SU-DHL-6 (cell line): ENCODE results near the gene SLX4IP.

Experiments used
- H2AFZ ChIP-seq: fragments of 200-600 bp; sonication (generic); 2 replicates; pipeline ENCODE4 v1.6.1; 2014; ENCODE audit warnings: low read depth, mild to moderate bottlenecking, moderate library complexity, mixed read lengths, antibody characterized with exemption, low read length; ENCODE audit not compliant: severe bottlenecking
- H3F3A ChIP-seq: fragments of 200-600 bp; shearing (Covaris generic); 2 replicates; pipeline ENCODE4 v1.6.0; 2016; ENCODE audit warnings: antibody characterized with exemption, mild to moderate bottlenecking; ENCODE audit not compliant: insufficient read depth
- H3K27ac ChIP-seq: fragments of 200-600 bp; sonication (generic); 2 replicates; pipeline ENCODE4 v1.5.1; 2016; ENCODE audit warnings: low read depth, mild to moderate bottlenecking, low read length, moderate library complexity, mixed read lengths
- H3K27me3 ChIP-seq: fragments of 200-600 bp; sonication (generic), shearing (Covaris generic); 2 replicates; pipeline ENCODE4 v1.6.0; 2014; ENCODE audit warnings: mild to moderate bottlenecking, low read length
- H3K36me3 ChIP-seq: fragments of 200-600 bp; sonication (generic); 2 replicates; pipeline ENCODE4 v1.6.1; 2014; ENCODE audit warnings: mild to moderate bottlenecking, low read length, mixed read lengths
- H3K4me2 ChIP-seq: fragments of 300-600, 200-600 bp; shearing (Covaris generic), sonication (generic); 2 replicates; pipeline ENCODE4 v1.6.0; 2014; ENCODE audit warnings: low read length, low read depth, mild to moderate bottlenecking; ENCODE audit not compliant: poor library complexity, severe bottlenecking
- H3K4me3 ChIP-seq: fragments of 200-600 bp; sonication (generic); 2 replicates; pipeline ENCODE4 v1.5.1; 2014; ENCODE audit warnings: antibody characterized with exemption, low read length, mild to moderate bottlenecking, mixed read lengths; ENCODE audit not compliant: insufficient read depth, poor library complexity, severe bottlenecking
- H3K79me2 ChIP-seq: fragments of 200-600 bp; sonication (generic); 2 replicates; pipeline ENCODE4 v1.6.1; 2014; ENCODE audit warnings: mild to moderate bottlenecking, low read length, moderate library complexity; ENCODE audit not compliant: insufficient read depth
- H3K9ac ChIP-seq: fragments of 200-600 bp; sonication (generic); 2 replicates; pipeline ENCODE4 v1.7.0; 2014; ENCODE audit warnings: mild to moderate bottlenecking, low read length
- H3K9me2 ChIP-seq: fragments of 200-600 bp; sonication (generic); replicated peaks from 2 replicates; pipeline ENCODE4 v1.6.1; 2014; ENCODE audit warnings: low read length; ENCODE audit not compliant: insufficient read depth
- H3K9me3 ChIP-seq: fragments of 200-600 bp; sonication (generic); 2 replicates; pipeline ENCODE4 v1.6.1; 2014; ENCODE audit warnings: low read length, mixed read lengths; ENCODE audit not compliant: insufficient read depth
- H4K20me1 ChIP-seq: fragments of 200-600 bp; sonication (generic); 2 replicates; pipeline ENCODE4 v1.6.1; 2014; ENCODE audit warnings: low read depth, mild to moderate bottlenecking, antibody characterized with exemption, low read length, moderate library complexity, mixed read lengths
- CTCF ChIP-seq: fragments of 200-600 bp; sonication (generic); IDR thresholded peaks from one replicate; pipeline ENCODE4 v1.5.1; 2017; ENCODE audit warnings: antibody characterized with exemption, mild to moderate bottlenecking, low read length, moderate library complexity; ENCODE audit not compliant: insufficient read depth, poor library complexity, severe bottlenecking
- EZH2phosphoT487 ChIP-seq: fragments of 200-600 bp; sonication (generic), shearing (Covaris generic); conservative IDR thresholded peaks from 2 replicates; pipeline ENCODE4 v1.6.1; 2018; ENCODE audit warnings: mild to moderate bottlenecking, antibody characterized with exemption, low read length, moderate library complexity, mixed read lengths

SLX4IP gene

GRCh38 chr20:10513931-10514575 lies 78.9 kb downstream of the SLX4IP start:
- no peaks in the 10 kb centered on the region for H3F3A ChIP-seq
- no peak for TF ChIP-seq CTCF
- no peak for TF ChIP-seq EZH2phosphoT487
- H3K27me3 ChIP-seq, result no peaks in the 10 kb centered on the region
- no peak overlapping the region for H3K9ac ChIP-seq
- no peak overlapping the region for H2AFZ ChIP-seq
- H3K9me2 ChIP-seq, result no peaks in the 10 kb centered on the region
- H3K36me3 ChIP-seq, result no peaks in the 10 kb centered on the region
- no peak overlapping the region for H3K27ac ChIP-seq
- no peak overlapping the region for H3K4me2 ChIP-seq
- H3K79me2 ChIP-seq, result no peaks in the 10 kb centered on the region; the same call in 1 of the 2 replicates
- H4K20me1 ChIP-seq, result peaks cover 6% of the 10 kb centered on the region
- no peak overlapping the region for H3K4me3 ChIP-seq
- H3K9me3 ChIP-seq, result no peaks in the 10 kb centered on the region

GRCh38 chr20:10516529-10516928 lies 81.4 kb downstream of the SLX4IP start:
- no peaks in the 10 kb centered on the region for H3K36me3 ChIP-seq
- H3K9me2 ChIP-seq, result no peaks in the 10 kb centered on the region

GRCh38 chr20:10519361-10520046 lies 84.4 kb downstream of the SLX4IP start:
- TF ChIP-seq EZH2phosphoT487, result no peak
- TF ChIP-seq CTCF, result no peak

More at GRCh38 chr20:10516529-10516928, 81.4 kb downstream of the SLX4IP start:
- Histone ChIP-seq H3K9me3 (no peaks in the 10 kb centered on the region), H3K27me3 (no peaks in the 10 kb centered on the region), H3K4me3 (no peak overlapping the region), H2AFZ (no peak overlapping the region), H3K79me2 (peaks cover 5% of the 10 kb centered on the region), H4K20me1 (peaks cover 6% of the 10 kb centered on the region), H3K27ac (no peak overlapping the region), H3F3A (no peaks in the 10 kb centered on the region), H3K4me2 (no peak overlapping the region), H3K9ac (no peak overlapping the region)
- TF ChIP-seq EZH2phosphoT487 (no peak), CTCF (no peak)

More at GRCh38 chr20:10519361-10520046, 84.4 kb downstream of the SLX4IP start:
- Histone ChIP-seq H3K27me3 (no peaks in the 10 kb centered on the region), H3F3A (no peaks in the 10 kb centered on the region), H4K20me1 (peaks cover 3% of the 10 kb centered on the region; the same call in 1 of the 2 replicates), H3K9ac (no peak overlapping the region), H3K36me3 (no peaks in the 10 kb centered on the region), H3K79me2 (peaks cover 11% of the 10 kb centered on the region), H3K9me3 (no peaks in the 10 kb centered on the region), H3K27ac (no peak overlapping the region), H3K4me3 (no peak overlapping the region), H3K4me2 (no peak overlapping the region), H2AFZ (no peak overlapping the region), H3K9me2 (no peaks in the 10 kb centered on the region)
